Aorta (tissue), 5 donors: Measurements from ENCODE around the gene ARMC10. TPM values are rescaled to one million over a fixed set of nuclear protein-coding genes. Genes with fewer than 3 reads are reported as not detected.
A peak's percentile ranks its signal among the peaks of the same experiment; 100 is the strongest.
"Not testable (repeated sequence)": the region's sequence is repeated elsewhere in the genome, so short reads cannot be mapped to it uniquely, and the experiment has no call there.

Experiments used
- ATAC-seq: fragments of 200-7000 bp; cut with Tn5 transposase; one replicate; pipeline ENCODE4 v1.9.1; 2022; ENCODE audit warnings: moderate library complexity; ENCODE audit not compliant: low FRiP score
- DNase-seq, 2 donors: peaks; one replicate each; pipeline ENCODE4 v3.0.0-alpha.2; 2020
- H3K27ac ChIP-seq, 2 donors: one replicate each; pipeline ENCODE4 v1.5.1; 2013; ENCODE audit warnings: low read length in 2 of 2, mild to moderate bottlenecking in 2 of 2, moderate library complexity in 2 of 2, control low read depth in 1 of 2, inconsistent platforms in 1 of 2, low read depth in 1 of 2
- H3K27me3 ChIP-seq, 2 donors: one replicate each; pipeline ENCODE4 v1.6.1; 2013; ENCODE audit warnings: control low read depth in 1 of 2, low read length in 1 of 2, mild to moderate bottlenecking in 1 of 2, moderate library complexity in 1 of 2; ENCODE audit not compliant: insufficient read depth in 2 of 2, control insufficient read depth in 1 of 2
- H3K36me3 ChIP-seq, 2 donors: one replicate each; pipeline ENCODE4 v1.6.1; 2013; ENCODE audit warnings: control low read depth in 1 of 2, low read length in 1 of 2, mild to moderate bottlenecking in 1 of 2; ENCODE audit not compliant: insufficient read depth in 2 of 2, control insufficient read depth in 1 of 2
- H3K4me1 ChIP-seq, 2 donors: one replicate each; pipeline ENCODE4 v1.6.1; 2013; ENCODE audit warnings: low read length in 2 of 2, control low read depth in 1 of 2, mild to moderate bottlenecking in 1 of 2, moderate library complexity in 1 of 2; ENCODE audit not compliant: insufficient read depth in 2 of 2, control insufficient read depth in 1 of 2
- H3K4me3 ChIP-seq, 2 donors: one replicate each; pipeline ENCODE4 v1.5.1; 2013; ENCODE audit warnings: low read length in 2 of 2, control low read depth in 1 of 2, mild to moderate bottlenecking in 1 of 2
- H3K9me3 ChIP-seq: one replicate; pipeline ENCODE4 v1.6.1; 2013; ENCODE audit warnings: mild to moderate bottlenecking, low read length; ENCODE audit not compliant: control insufficient read depth
- WGBS, 2 donors: extraction: QIAGEN DNeasy Blood & Tissue Kit; methylation state at CpG; one replicate each; pipeline ENCODE4 v1.1.7; 2013; 5-methylcytosine and 5-hydroxymethylcytosine counted together
- intact Hi-C, 2 donors: fragments of 100-400 bp; cut with DNase I; formaldehyde crosslinking; loops; one replicate each; pipeline versions ENCODE4 v1.14.2 to v1.15.0; 2022
- long read RNA-seq, 2 donors: library from polyadenylated mRNA; unstranded; transcript quantifications; one replicate each; pipeline ENCODE4 v2.0.0, GENCODE V29; 2020 to 2021
- polyA plus RNA-seq, 2 donors: library from polyadenylated mRNA; stranded (reverse); fragments of 200-250 nt; gene quantifications; one replicate each; pipeline ENCODE4 v1.2.3, GENCODE V29; 2013
- total RNA-seq, 2 donors: library from RNA; stranded (reverse); fragmentation: NEBNext Ultra II Directional; extraction: Animal tissue kit (Norgen Biotek cat#: 25700); gene quantifications; one replicate each; pipeline ENCODE4 v1.2.1, GENCODE V29; 2021
- donor health status: healthy with polysubstance abuse.
- donor health status: Bipolar disorder and iron deficiency.
- donor health status: DM: no; HTN: no; CAD: no.
- donor health status: DM: no; HTN: no; CAD: no.
- donor health status: DM: yes; HTN: yes; CAD: no.

Gene ARMC10
- total RNA-seq (10 to 100 TPM; 29.8 to 40.0 TPM), polyA plus RNA-seq (10 to 100 TPM; 29.6 to 37.6 TPM)
- long read RNA-seq, donor 1, partial matches to known transcripts = 1 of 7 reads
- long read RNA-seq, donor 1, other reads (novel, unspliced or antisense) = 4 of 7 reads
- long read RNA-seq, donor 2, transcript ARMC10-208 (6 exons, 2,524 nt) = major isoform, 17 of 39 reads
- long read RNA-seq, donor 2, partial matches to known transcripts = 1 of 39 reads
- long read RNA-seq, donor 2, other reads (novel, unspliced or antisense) = 12 of 39 reads

DNA sequence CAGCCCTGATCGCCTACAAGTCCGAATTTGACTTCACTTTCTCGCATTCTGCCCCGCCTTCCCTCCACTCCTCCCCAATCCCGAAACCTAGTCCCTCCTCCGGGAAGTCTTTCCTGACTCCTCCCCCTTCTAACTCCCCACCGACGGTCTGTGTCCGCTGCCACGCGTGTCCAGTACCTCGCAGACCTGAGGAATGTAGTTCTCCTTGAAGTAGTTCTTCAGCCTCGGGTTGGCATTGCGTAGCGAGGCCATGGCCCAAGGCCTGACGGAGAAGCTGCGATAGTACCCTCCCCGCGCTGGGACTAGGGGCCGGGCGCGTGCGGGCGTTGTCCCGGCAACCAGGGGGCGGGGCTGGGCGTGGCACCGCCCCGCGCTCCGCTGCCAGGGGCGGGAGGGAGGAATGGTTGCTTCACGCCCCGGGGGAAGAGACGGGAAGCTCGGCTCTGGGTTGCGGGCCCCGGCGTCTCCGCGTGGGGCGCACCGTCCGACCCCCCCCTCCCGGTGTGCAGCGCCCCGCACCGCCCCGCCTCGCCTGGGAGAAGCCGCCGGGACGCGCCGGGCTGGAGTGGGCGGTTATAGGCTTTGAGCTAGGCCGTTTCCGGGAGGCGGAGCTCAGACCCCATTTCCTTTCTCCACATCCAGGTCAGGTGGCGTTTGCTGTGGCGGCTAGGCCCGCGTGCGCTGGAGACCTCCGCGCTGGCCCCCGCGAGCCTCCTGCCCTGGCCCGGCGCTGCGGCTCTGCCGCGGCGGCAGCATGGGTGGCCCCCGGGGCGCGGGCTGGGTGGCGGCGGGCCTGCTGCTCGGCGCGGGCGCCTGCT, at the start of gene ARMC10, which contains the start of gene FBXL13:
TSS of gene ARMC10 (plus strand) at position 622 of the 818 bp plus-strand sequence. CDS start at position 755, 133 bp downstream.
TSS of gene FBXL13 (minus strand) at position 278 of the 818 bp plus-strand sequence.
- WGBS, 2 donors = 0% methylated on average over 77 to 83 of the region's 83 CpGs

DNA sequence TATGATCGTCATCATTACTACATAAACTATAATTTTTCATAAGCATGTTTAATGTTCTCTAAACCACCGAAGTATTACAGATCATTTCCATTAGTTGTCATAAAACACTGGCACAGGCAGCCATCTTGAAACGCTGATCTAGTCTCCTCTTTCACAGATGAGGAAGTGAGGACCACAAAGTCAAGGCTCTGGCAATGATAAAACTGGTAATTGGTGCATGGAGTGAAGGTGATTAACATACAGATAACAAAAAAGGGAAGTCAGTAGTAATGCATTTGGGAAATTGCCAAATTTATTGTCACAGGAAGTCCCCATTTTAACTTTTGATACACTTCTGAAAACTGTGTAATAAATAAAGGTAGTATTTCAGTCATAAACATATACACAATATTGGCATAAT, 49.6 kb upstream of the ARMC10 start:
- 86 to 87% methylated on average over 3 of the region's 3 CpGs for WGBS, 2 donors
- no peak for ATAC-seq

More for the DNA sequence above, at the start of gene ARMC10, which contains the start of gene FBXL13:
- DNase-seq = peak; percentile 93 to 95
- Histone ChIP-seq H3K9me3 (no peaks in the 10 kb centered on the region), H3K4me1 (no peaks in the 10 kb centered on the region), H3K27ac (peak within 1 kb of the TSS; percentile 61 to 78), H3K36me3 (no peaks in the 10 kb centered on the region), H3K4me3 (peak within 1 kb of the TSS; percentile 57 to 60), H3K27me3 (no peaks in the 10 kb centered on the region)
- intact Hi-C loops = loop anchor here (2.0 to 5.0 kb wide), 2 partner anchors 73 to 74 kb away; partner anchors contain the start of gene NAPEPLD (in 2 of the 2)
- peak; percentile 97 for ATAC-seq

DNA sequence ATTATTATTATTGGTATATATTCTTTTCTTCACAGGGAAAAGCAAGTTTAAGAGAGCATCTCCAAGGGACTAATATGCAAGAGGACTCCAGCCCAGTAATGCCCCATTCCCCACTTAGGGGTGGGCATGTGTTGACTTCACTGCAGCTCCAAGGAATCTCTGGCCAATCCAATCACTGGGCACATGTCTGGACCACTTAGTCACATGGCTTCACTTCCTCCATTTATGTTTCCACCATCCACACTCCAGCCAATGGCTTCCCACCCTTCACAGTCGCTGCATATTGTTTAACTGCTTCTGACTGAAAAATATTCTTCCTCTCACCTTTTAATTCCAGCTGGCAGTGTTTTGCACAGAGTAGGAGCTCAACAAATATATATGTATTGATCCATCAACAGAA, 43.9 kb upstream of the ARMC10 start:
- intact Hi-C loops = no loop called here
- H3K4me1 ChIP-seq = no peaks in the 10 kb centered on the region
- 97 to 100% methylated on average over 1 of the region's 1 CpG for WGBS, 2 donors
- H3K9me3 ChIP-seq = no peaks in the 10 kb centered on the region
- H3K4me3 ChIP-seq = no peak overlapping the region
- no peak overlapping the region for H3K27ac ChIP-seq
- ATAC-seq = no peak
- H3K27me3 ChIP-seq = no peaks in the 10 kb centered on the region
- no peak for DNase-seq
- H3K36me3 ChIP-seq = no peaks in the 10 kb centered on the region

More for the DNA sequence above, 49.6 kb upstream of the ARMC10 start:
- Histone ChIP-seq H3K27ac (no peak overlapping the region), H3K27me3 (no peaks in the 10 kb centered on the region), H3K4me1 (no peaks in the 10 kb centered on the region), H3K36me3 (no peaks in the 10 kb centered on the region), H3K9me3 (no peaks in the 10 kb centered on the region), H3K4me3 (no peak overlapping the region)
- DNase-seq = no peak
- intact Hi-C loops = no loop called here

DNA sequence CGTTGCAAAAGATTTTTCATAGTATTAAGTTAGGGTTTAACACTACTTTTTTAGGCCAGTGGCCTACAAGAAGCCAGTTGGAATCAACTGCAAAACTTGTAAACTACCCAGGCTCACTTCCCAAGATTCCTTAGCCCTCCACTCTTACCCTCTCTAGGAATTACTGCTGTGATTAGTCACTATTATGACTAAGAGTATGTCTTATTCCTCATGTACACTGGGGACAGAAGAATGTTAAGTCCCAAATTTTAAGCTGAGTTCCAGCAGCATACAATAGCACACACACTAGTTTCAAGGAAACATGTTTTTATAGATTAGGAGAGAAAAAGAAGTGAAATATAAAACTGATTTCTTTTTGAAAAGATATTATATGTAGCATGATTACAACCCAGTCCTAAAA, 43.2 kb upstream of the ARMC10 start:
- WGBS, 2 donors = 11 to 40% methylated on average over 1 of the region's 1 CpG
- no peaks in the 10 kb centered on the region for H3K4me1 ChIP-seq
- no peaks in the 10 kb centered on the region for H3K36me3 ChIP-seq
- no peak overlapping the region for H3K4me3 ChIP-seq
- H3K9me3 ChIP-seq = no peaks in the 10 kb centered on the region
- H3K27me3 ChIP-seq = no peaks in the 10 kb centered on the region
- DNase-seq (no peak), ATAC-seq (no peak)
- intact Hi-C loops = no loop called here
- H3K27ac ChIP-seq = no peak overlapping the region

DNA sequence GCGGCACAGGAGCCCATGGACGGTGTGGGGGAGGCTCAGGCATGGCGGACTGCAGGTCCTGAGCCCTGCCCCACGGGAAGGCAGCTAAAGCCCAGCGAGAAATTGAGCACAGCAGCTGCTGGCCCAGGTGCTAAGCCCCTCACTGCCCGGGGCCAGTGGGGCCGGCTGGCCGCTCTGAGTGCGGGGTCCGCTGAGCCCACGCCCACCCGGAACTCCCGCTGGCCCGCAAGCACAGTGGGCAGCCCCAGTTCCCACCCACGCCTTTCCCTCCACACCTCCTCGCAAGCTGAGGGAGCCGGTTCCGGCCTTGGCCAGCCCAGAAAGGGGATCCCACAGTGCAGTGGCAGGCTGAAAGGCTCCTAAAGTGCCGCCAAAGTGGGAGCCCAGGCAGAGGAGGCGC, 40.6 kb upstream of the ARMC10 start:
- not testable (repeated sequence) for DNase-seq

DNA sequence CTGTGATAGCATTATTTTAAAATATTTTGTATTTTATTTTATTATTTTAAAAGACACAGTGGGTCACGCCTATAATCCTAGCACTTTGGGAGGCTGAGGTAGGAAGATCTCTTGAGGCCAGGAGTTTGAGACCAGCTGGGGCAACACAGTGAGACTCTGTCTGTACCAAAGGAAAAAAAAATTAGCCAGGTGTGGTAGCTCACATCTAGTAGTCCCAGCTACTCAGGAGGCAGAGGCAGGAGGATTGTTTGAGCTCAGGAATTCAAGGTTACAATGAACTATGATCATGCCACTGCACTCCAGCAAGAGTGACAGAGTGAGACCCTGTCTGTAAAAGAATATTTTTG, 37.5 kb upstream of the ARMC10 start:
- no peaks in the 10 kb centered on the region for H3K36me3 ChIP-seq
- no peaks in the 10 kb centered on the region for H3K4me1 ChIP-seq
- H3K27me3 ChIP-seq = no peaks in the 10 kb centered on the region
- intact Hi-C loops = no loop called here
- ATAC-seq = no peak
- no peak overlapping the region for H3K4me3 ChIP-seq
- no peaks in the 10 kb centered on the region for H3K9me3 ChIP-seq
- no peak for DNase-seq
- WGBS, 2 donors = 95 to 100% methylated on average over 1 of the region's 1 CpG
- no peak overlapping the region for H3K27ac ChIP-seq

More for the DNA sequence above, 40.6 kb upstream of the ARMC10 start:
- H3K27me3 ChIP-seq, H3K4me3 ChIP-seq, intact Hi-C loops, ATAC-seq, H3K27ac ChIP-seq, H3K4me1 ChIP-seq, H3K9me3 ChIP-seq, H3K36me3 ChIP-seq: not testable (repeated sequence)
- WGBS, 2 donors = 94 to 95% methylated on average over 19 to 20 of the region's 20 CpGs

DNA sequence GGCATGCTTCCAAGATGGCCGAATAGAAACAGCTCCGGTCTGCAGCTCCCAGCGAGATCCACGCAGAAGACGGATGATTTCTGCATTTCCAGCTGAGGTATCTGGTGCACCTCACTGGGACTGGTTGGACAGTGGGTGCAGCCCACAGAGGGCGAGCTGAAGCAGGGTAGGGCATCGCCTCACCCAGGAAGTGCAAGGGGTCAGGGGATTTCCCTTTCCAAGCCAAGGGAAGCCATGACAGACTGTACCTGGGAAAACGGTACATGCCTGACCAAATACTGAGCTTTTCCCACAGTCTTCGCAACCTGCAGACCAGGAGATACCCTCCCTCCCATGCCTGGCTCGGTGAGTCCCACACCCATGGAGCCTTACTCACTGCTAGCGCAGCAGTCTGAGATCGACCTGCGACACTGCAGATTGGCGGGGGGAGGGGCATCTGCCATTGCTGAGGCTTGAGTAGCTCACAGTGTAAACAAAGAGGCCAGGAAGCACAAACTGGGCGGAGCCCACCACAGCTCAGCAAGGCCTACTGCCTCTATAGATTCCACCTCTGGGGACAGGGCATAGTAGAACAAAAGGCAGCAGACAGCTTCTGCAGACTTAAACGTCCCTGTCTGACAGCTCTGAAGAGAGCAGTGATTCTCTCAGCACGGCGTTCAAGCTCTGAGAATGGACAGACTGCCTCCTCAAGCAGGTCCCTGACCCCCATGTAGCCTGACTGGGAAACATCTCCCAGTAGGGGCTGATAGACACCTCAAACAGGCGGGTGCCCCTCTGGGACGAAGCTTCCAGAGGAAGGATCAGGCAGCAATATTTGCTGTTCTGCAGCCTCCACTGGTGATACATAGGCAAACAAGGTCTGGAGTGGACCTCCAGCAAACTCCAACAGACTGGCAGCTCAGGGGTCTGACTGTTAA, 36.9 kb upstream of the ARMC10 start:
- WGBS, 2 donors = 69 to 75% methylated on average over 20 of the region's 20 CpGs
- H3K9me3 ChIP-seq, intact Hi-C loops, H3K27ac ChIP-seq, H3K36me3 ChIP-seq, H3K27me3 ChIP-seq, H3K4me3 ChIP-seq, H3K4me1 ChIP-seq, ATAC-seq: not testable (repeated sequence)
- peak in 1 of 2 donors; percentile 67 for DNase-seq

DNA sequence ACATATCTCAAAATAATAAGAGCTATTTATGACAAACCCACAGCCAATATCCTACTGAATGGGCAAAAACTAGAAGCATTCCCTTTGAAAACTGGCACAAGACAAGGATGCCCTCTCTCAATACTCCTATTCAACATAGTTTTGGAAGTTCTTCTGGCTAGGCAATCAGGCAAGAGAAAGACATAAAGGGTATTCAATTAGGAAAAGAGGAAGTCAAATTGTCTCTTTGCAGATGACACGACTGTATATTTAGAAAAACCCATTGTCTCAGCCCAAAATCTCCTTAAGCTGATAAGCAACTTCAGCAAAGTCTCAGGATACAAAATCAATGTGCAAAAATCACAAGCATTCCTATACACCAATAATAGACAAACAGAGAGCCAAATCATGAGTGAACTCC, 33.1 kb upstream of the ARMC10 start:
- DNase-seq, H3K27ac ChIP-seq, intact Hi-C loops, H3K27me3 ChIP-seq, ATAC-seq, H3K4me1 ChIP-seq, H3K9me3 ChIP-seq, H3K36me3 ChIP-seq, H3K4me3 ChIP-seq: not testable (repeated sequence)
- 92 to 100% methylated on average over 1 of the region's 1 CpG for WGBS, 2 donors
